HepG2 (cell line): ENCODE data around the gene MIF4GD. TPM values are rescaled to one million over a fixed set of nuclear protein-coding genes. Genes with fewer than 3 reads are reported as not detected.

Experiments used
- ATAC-seq: fragments of 200-7000 bp; cut with Tn5 transposase; 3 replicates; pipeline ENCODE4 v1.9.1; 2020; ENCODE audit warnings: mild to moderate bottlenecking, moderate library complexity
- BruUV-seq: library from RNA; stranded (reverse); fragments of 400-500 nt; replicated peaks from 2 replicates; lab custom pipeline; 2021; lab: Mats Ljungman, UMichigan
- CTCF ChIA-PET: fragments of 300-600 bp; formaldehyde crosslinking; extraction: SDS; loops from one replicate; lab custom pipeline; 2021; ENCODE audit warnings: low total read pairs, inconsistent platforms, low intra/inter-chr PET ratio; lab: Yijun Ruan, JAX
- POLR2A ChIA-PET: fragments of 350-600 bp; sonication (Branson Sonifier 250); formaldehyde crosslinking; loops from one replicate; lab custom pipeline; 2020; ENCODE audit warnings: antibody characterized with exemption, inconsistent platforms; lab: Yijun Ruan, JAX
- DNase-seq: peaks from one replicate; pipeline ENCODE4 v3.0.0-alpha.2; 2015; ENCODE audit warnings: low spot score
- FAIRE-seq: peaks from 3 replicates; lab custom pipeline; 2011; peaks lifted over from hg19 to GRCh38; lab: Jason Lieb, UNC
- H2AFZ ChIP-seq: one replicate; pipeline ENCODE4 v1.6.1; 2011; ENCODE audit warnings: low read length, inconsistent platforms
- H3K27ac ChIP-seq: fragments of 300-600 bp; 3 replicates; pipeline ENCODE4 v1.8.0; 2011; ENCODE audit warnings: mixed run types, mild to moderate bottlenecking, mixed read lengths, low read length, inconsistent platforms; ENCODE audit not compliant: insufficient read depth; ENCODE audit errors: extremely low read length
- H3K27me3 ChIP-seq, 2 experiments: fragments of 200-600 bp in 1 of 2; 2 replicates in 1 of 2; 3 replicates in 1 of 2; pipeline versions ENCODE4 v1.6.0 to v1.8.0; 2011; ENCODE audit warnings: low read length in 2 of 2, mild to moderate bottlenecking in 2 of 2, moderate library complexity in 2 of 2, inconsistent platforms in 1 of 2; ENCODE audit not compliant: insufficient read depth in 2 of 2, control insufficient read depth in 1 of 2
- H3K36me3 ChIP-seq, 2 experiments: fragments of 200-600 bp in 1 of 2; replicated peaks in 1 of 2; 2 replicates in 1 of 2; 3 replicates in 1 of 2; pipeline versions ENCODE4 v1.5.1 to v1.8.0; 2011; ENCODE audit warnings: low read length in 2 of 2, inconsistent platforms in 1 of 2; ENCODE audit not compliant: insufficient read depth in 2 of 2, control insufficient read depth in 1 of 2
- H3K4me1 ChIP-seq: 2 replicates; pipeline ENCODE4 v1.5.1; 2012; ENCODE audit warnings: low read length, inconsistent platforms; ENCODE audit not compliant: insufficient read depth
- H3K4me2 ChIP-seq: 2 replicates; pipeline ENCODE4 v1.6.0; 2011; ENCODE audit warnings: low read depth, low read length, inconsistent platforms
- H3K4me3 ChIP-seq, 3 experiments: fragments of 200-600 bp in 1 of 3; sonication (generic), shearing (Covaris generic) in 1 of 3; replicated peaks in 1 of 3; 2 replicates each; pipeline ENCODE4 v1.5.1; 2011 to 2016; ENCODE audit warnings: low read length in 3 of 3, inconsistent platforms in 2 of 3, low read depth in 2 of 3, mild to moderate bottlenecking in 2 of 3, control low read depth in 1 of 3, mixed read lengths in 1 of 3; ENCODE audit not compliant: insufficient read depth in 1 of 3
- H3K79me2 ChIP-seq: one replicate; pipeline ENCODE4 v1.6.1; 2011; ENCODE audit warnings: low read length, inconsistent platforms; ENCODE audit not compliant: insufficient read depth
- H3K9ac ChIP-seq: 2 replicates; pipeline ENCODE4 v1.6.0; 2011; ENCODE audit warnings: mild to moderate bottlenecking, low read depth, low read length, inconsistent platforms; ENCODE audit not compliant: insufficient read depth
- H3K9me3 ChIP-seq: 2 replicates; pipeline ENCODE4 v1.5.1; 2012; ENCODE audit warnings: mild to moderate bottlenecking, low read length
- H4K20me1 ChIP-seq: 2 replicates; pipeline ENCODE4 v1.6.0; 2011; ENCODE audit warnings: inconsistent platforms, mild to moderate bottlenecking, low read length, moderate library complexity; ENCODE audit not compliant: insufficient read depth
- CERS6 ChIP-seq: sonication (generic); formaldehyde crosslinking; IDR thresholded peaks from 2 replicates; pipeline ENCODE4 v1.5.0; 2020; ENCODE audit warnings: missing genetic modification reagents
- KDM6A ChIP-seq: IDR thresholded peaks from 2 replicates; pipeline ENCODE4 v1.6.1; 2016; ENCODE audit warnings: low read depth
- LRRFIP1 ChIP-seq: sonication (generic); formaldehyde crosslinking; conservative IDR thresholded peaks from 2 replicates; pipeline ENCODE4 v1.4.0; 2020; ENCODE audit warnings: missing genetic modification reagents
- MED8 ChIP-seq: sonication (generic); formaldehyde crosslinking; IDR thresholded peaks from 2 replicates; pipeline ENCODE4 v1.8.1; 2023; ENCODE audit warnings: mild to moderate bottlenecking, missing genetic modification reagents; ENCODE audit not compliant: insufficient replicate concordance
- PITX1 ChIP-seq: sonication (generic); formaldehyde crosslinking; IDR thresholded peaks from 2 replicates; pipeline ENCODE4 v1.5.1; 2020; ENCODE audit warnings: mild to moderate bottlenecking, missing genetic modification reagents
- SIX4 ChIP-seq: sonication (generic); formaldehyde crosslinking; IDR thresholded peaks from 2 replicates; pipeline ENCODE4 v1.4.0; 2020; ENCODE audit warnings: missing genetic modification reagents
- THRA ChIP-seq: sonication (generic); formaldehyde crosslinking; IDR thresholded peaks from 2 replicates; pipeline ENCODE4 v1.4.0; 2020; ENCODE audit warnings: missing genetic modification reagents, borderline replicate concordance
- THYN1 ChIP-seq: sonication (generic); formaldehyde crosslinking; IDR thresholded peaks from 2 replicates; pipeline ENCODE4 v1.8.1; 2023; ENCODE audit warnings: low read depth, mild to moderate bottlenecking, moderate library complexity, missing genetic modification reagents, borderline replicate concordance
- ZBTB3 ChIP-seq: sonication (generic); formaldehyde crosslinking; IDR thresholded peaks from 2 replicates; pipeline ENCODE4 v1.4.0; 2020; ENCODE audit warnings: low read depth, mild to moderate bottlenecking, moderate library complexity, missing genetic modification reagents, borderline replicate concordance
- ZNF501 ChIP-seq: sonication (generic); formaldehyde crosslinking; IDR thresholded peaks from 2 replicates; pipeline ENCODE4 v1.5.1; 2020; ENCODE audit warnings: mild to moderate bottlenecking, moderate library complexity, missing genetic modification reagents
- ZNF589 ChIP-seq: sonication (generic); formaldehyde crosslinking; conservative IDR thresholded peaks from 2 replicates; pipeline ENCODE4 v1.8.0; 2022; ENCODE audit warnings: mild to moderate bottlenecking, moderate library complexity, missing genetic modification reagents
- WGBS: methylation state at CpG from one replicate; pipeline ENCODE4 v1.1.6; 2017; ENCODE audit warnings: low lambda C conversion rate; 5-methylcytosine and 5-hydroxymethylcytosine counted together
- in situ Hi-C: cut with HindIII; loops from 2 replicates; pipeline ENCODE4 v1.10.0; 2017; ENCODE audit warnings: low pct_unique_long_range_greater_than_20kb; ENCODE audit not compliant: extremely low pct_ligation_motif_present
- intact Hi-C: fragments of 100-400 bp; cut with micrococcal nuclease; formaldehyde crosslinking; loops from one replicate; pipeline ENCODE4 v1.10.0; 2022; ENCODE audit not compliant: unreplicated experiment
- polyA plus RNA-seq, 8 experiments: library from polyadenylated mRNA; depleted of rRNA in 3 of 8; stranded (reverse) in 7 of 8; unstranded in 1 of 8; fragments of >200 nt; fragmentation: Illumina TruSeq in 4 of 8; extraction: Trizol in 4 of 8; gene quantifications; 2 replicates each; pipeline versions ENCODE4 v1.2.1 to v1.2.3, GENCODE V29; 2011 to 2016; ENCODE audit warnings: low read depth in 4 of 8, missing spikeins in 1 of 8, mixed read lengths in 1 of 8; ENCODE audit not compliant: insufficient read depth in 1 of 8
- total RNA-seq, 5 experiments: library from RNA; depleted of rRNA; stranded (reverse); fragments of >200 nt; fragmentation: Illumina TruSeq; extraction: Trizol; gene quantifications; 2 replicates each; pipeline ENCODE4 v1.2.3, GENCODE V29; 2016; ENCODE audit warnings: low read depth in 1 of 5
- TF ChIP-seq, protein P1 (sequence below): sonication (generic); formaldehyde crosslinking; IDR thresholded peaks from 2 replicates; pipeline ENCODE4 v1.5.0; 2020; ENCODE audit warnings: missing genetic modification reagents, mild to moderate bottlenecking, borderline replicate concordance

The MIF4GD gene
- total and polyA plus RNA-seq, 2 of the 13 experiments (the other 11 are each of a cell fraction or from before 2014, with no cell fraction given) = 14.0 to 28.0 TPM

GRCh38 chr17:75308732-75309629, 38.0 kb upstream of the MIF4GD start:
- Histone ChIP-seq H2AFZ (peak overlapping the region; percentile 38), H3K79me2 (no peaks in the 10 kb centered on the region), H3K4me2 (peak overlapping the region; percentile 85), H4K20me1 (no peaks in the 10 kb centered on the region), H3K27me3 (no peaks in the 10 kb centered on the region), H3K4me3 (peak overlapping the region; percentile 35 to 69 (median 48); a peak in 5 of 6 replicates), H3K9me3 (no peaks in the 10 kb centered on the region), H3K27ac (peak overlapping the region; percentile 89), H3K4me1 (peaks cover 66% of the 10 kb centered on the region), H3K36me3 (no peaks in the 10 kb centered on the region), H3K9ac (peak overlapping the region; percentile 76)
- intact Hi-C loops (loop anchor here (1.0 kb wide), 2 partner anchors 14 to 39 kb away; no protein-coding TSS in a partner anchor), in situ Hi-C loops (no loop called here)
- ATAC-seq (peak; percentile 87), FAIRE-seq (peak; percentile 96), DNase-seq (peak; percentile 94)
- ChIA-PET POLR2A (interaction anchor here (0.7 to 4.3 kb wide), 17 partner anchors 8 to 221 kb away, joined by 3 to 39 read pairs (median 6); partner anchors contain the start of genes GGA3, GRB2, MIF4GD and MRPS7), CTCF (no interaction called here)
- 2% methylated on average over 18 of the region's 20 CpGs for WGBS
- TSS peak; percentile 90 for BruUV-seq
- TF ChIP-seq KDM6A = peak; percentile 95
- TF ChIP-seq ZNF501 (CRISPR knock-in tag) = peak; percentile 61; the same call in 1 of the 2 replicates
- TF ChIP-seq THRA (CRISPR knock-in tag) = 0 out of 2 replicates have a peak, but pooled peaks have one; percentile 61
- 0 out of 2 replicates have a peak, but pooled peaks have one; percentile 51 for TF ChIP-seq THYN1 (CRISPR knock-in tag)
- TF ChIP-seq, protein P1, sequence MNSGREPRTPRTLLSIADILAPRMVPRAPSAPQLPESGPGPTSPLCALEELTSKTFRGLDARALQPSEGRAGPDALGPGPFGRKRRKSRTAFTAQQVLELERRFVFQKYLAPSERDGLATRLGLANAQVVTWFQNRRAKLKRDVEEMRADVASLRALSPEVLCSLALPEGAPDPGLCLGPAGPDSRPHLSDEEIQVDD (CRISPR knock-in tag) = no peak
- peak; percentile 40; the same call in 1 of the 2 replicates for TF ChIP-seq ZBTB3
- no peak for TF ChIP-seq SIX4 (CRISPR knock-in tag)
- peak; percentile 79 for TF ChIP-seq PITX1 (CRISPR knock-in tag)
- no peak for TF ChIP-seq ZNF589
- TF ChIP-seq LRRFIP1 (CRISPR knock-in tag) = no peak
- TF ChIP-seq CERS6 (CRISPR knock-in tag) = no peak
- TF ChIP-seq MED8 (CRISPR knock-in tag) = no peak
